Cardiac septum (tissue), 1 donor: Measurements from ENCODE around the gene TMEM123. TPM values are rescaled to one million over a fixed set of nuclear protein-coding genes. Genes with fewer than 3 reads are reported as not detected.

ENCODE experiments used
- DNase-seq: peaks from one replicate; pipeline ENCODE4 v3.0.0-alpha.2; 2020; ENCODE audit warnings: low spot score
- intact Hi-C: fragments of 100-400 bp; cut with DNase I; formaldehyde crosslinking; loops from one replicate; pipeline ENCODE4 v1.14.0; 2022
- long read RNA-seq: library from polyadenylated mRNA; unstranded; transcript quantifications from one replicate; pipeline ENCODE4 v2.0.0, GENCODE V29; 2021
- total RNA-seq: library from RNA; stranded (reverse); fragmentation: NEBNext Ultra II Directional; extraction: Animal tissue kit (Norgen Biotek cat#: 25700); gene quantifications from one replicate; pipeline ENCODE4 v1.2.1, GENCODE V29; 2021
- donor health status: DM: no; HTN: no; CAD: no.

The TMEM123 gene
- total RNA-seq = 50.6 TPM
- long read RNA-seq, transcript TMEM123-202 (5 exons, 3,579 nt) = major isoform, 64 of 74 reads
- long read RNA-seq, partial matches to known transcripts = 2 of 74 reads
- long read RNA-seq, other reads (novel, unspliced or antisense) = 8 of 74 reads

- intact Hi-C loops = loop anchor here (2.0 kb wide), 1 partner anchor 106 kb away; the partner anchor contains the start of gene BIRC2
- peak; percentile 92 for DNase-seq
Observed at GRCh38 chr11:102452461-102453301, at the start of gene TMEM123. TSS of gene TMEM123 (minus strand) at chr11:102452765. CDS start at chr11:102452623, 142 bp downstream.

DNA sequence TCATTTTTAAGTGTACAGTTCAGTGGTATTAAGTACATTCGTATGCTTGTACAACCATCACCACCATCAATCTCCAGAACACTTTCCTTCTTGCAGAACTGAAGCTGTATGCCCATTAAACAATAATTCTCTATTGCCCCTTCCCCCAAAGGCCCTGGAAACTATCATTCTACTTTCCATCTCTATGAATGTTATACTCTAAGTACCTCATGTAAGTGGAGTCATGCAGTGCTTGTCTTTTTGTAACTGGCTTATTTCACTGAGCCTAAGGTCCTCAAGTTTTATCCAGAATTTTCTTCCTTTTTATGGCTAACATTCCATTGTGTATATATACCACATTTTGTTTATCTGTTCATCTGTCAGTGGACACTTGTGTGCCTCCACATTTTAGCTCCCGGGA is 48.3 kb upstream of the TMEM123 start:
- no peak for DNase-seq
- intact Hi-C loops = no loop called here

- DNase-seq = no peak
Observed at GRCh38 chr11:102499931-102500330, 47.4 kb upstream of the TMEM123 start.

GRCh38 chr11:102499151-102499550 is 46.6 kb upstream of the TMEM123 start:
- intact Hi-C loops = loop anchor here (5.0 kb wide), 2 partner anchors 168 to 207 kb away; no protein-coding TSS in a partner anchor
- no peak for DNase-seq

More at GRCh38 chr11:102499931-102500330, 47.4 kb upstream of the TMEM123 start:
- intact Hi-C loops = loop anchor here (5.0 kb wide), 2 partner anchors 167 to 208 kb away; no protein-coding TSS in a partner anchor

GRCh38 chr11:102497061-102497460 is 44.5 kb upstream of the TMEM123 start:
- intact Hi-C loops = loop anchor here (5.0 kb wide), 2 partner anchors 170 to 205 kb away; no protein-coding TSS in a partner anchor
- DNase-seq = no peak

DNA sequence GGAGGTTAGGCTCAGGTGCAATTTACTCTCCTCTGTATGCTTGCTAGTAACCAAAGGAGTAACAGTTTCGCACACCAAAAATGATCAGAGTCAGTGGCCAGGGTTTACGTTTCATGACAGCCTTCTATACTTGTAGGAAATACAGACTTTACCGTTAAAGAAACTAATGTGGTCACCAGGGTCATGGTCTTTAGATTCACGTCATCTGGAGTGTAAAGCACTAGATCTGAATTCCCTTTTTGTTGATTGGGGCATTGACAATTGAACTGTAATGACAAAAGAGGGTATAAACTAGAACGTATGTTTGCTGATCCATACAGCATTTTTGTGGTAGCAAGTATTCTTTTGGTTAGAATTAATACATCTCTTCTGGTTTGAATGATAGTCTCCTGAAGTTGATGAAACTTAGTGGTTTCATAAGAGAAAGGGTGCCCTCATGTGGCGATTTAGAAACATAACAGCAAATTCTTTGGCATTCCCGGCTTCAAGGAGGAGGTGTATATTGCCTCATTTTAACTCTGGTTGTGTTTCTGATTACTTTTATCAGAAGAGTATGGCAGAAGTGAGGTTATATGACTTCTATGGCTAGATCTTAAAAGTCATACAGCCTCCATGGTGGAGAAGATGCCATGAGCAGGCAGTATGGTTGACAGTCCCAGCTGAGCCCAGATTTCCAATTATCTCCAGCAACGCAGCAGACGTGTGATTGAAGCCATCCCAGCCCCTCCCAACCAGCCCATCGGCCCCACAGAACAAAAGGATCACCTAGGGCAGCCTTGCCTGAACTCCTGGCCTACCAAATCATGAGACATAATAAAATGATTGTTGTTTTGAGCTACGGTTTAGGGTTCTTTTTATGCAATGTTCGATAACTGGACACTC is 42.8 kb upstream of the TMEM123 start:
- intact Hi-C loops = loop anchor here (2.0 to 5.0 kb wide), 4 partner anchors 105 to 203 kb away; no protein-coding TSS in a partner anchor
- no peak for DNase-seq

GRCh38 chr11:102494216-102494615 is 41.7 kb upstream of the TMEM123 start:
- DNase-seq = no peak
- intact Hi-C loops = loop anchor here (2.0 kb wide), 2 partner anchors 103 to 153 kb away; no protein-coding TSS in a partner anchor

- DNase-seq = no peak
- intact Hi-C loops = no loop called here
Observed at GRCh38 chr11:102493524-102493923, 41.0 kb upstream of the TMEM123 start.

- no peak for DNase-seq
- intact Hi-C loops = no loop called here
Observed at GRCh38 chr11:102491969-102492368, 39.4 kb upstream of the TMEM123 start.

- DNase-seq = no peak
- intact Hi-C loops = no loop called here
Observed at GRCh38 chr11:102489186-102490145, 36.9 kb upstream of the TMEM123 start.

GRCh38 chr11:102488208-102488607 is 35.6 kb upstream of the TMEM123 start:
- no peak for DNase-seq
- intact Hi-C loops = no loop called here

GRCh38 chr11:102487214-102487613 is 34.6 kb upstream of the TMEM123 start:
- DNase-seq = no peak
- intact Hi-C loops = no loop called here

GRCh38 chr11:102486584-102486983 is 34.0 kb upstream of the TMEM123 start:
- intact Hi-C loops = no loop called here
- DNase-seq = no peak

GRCh38 chr11:102485095-102485722 is 32.6 kb upstream of the TMEM123 start:
- no peak for DNase-seq
- intact Hi-C loops = no loop called here

GRCh38 chr11:102482433-102482832 is 29.9 kb upstream of the TMEM123 start:
- intact Hi-C loops = no loop called here

DNA sequence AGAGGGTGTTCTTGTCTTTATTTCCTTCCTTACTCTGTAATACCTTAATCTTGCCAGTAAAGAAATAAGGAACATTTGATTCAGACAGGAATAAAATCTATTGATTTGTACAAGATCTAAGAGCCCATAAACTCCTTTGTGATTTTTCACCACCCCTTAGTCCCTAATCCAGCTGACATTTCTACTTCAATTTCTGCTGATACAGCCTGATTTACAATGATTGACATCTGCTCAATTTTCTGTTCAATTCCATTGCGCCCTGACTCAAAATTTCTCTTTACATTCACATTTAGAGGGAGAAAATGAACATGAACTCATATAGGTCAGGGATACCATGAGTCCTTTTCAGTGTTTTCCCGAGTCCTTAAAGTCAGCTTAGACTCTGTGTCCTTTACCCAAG is 27.2 kb upstream of the TMEM123 start:
- no peak for DNase-seq
- intact Hi-C loops = no loop called here

More at GRCh38 chr11:102482433-102482832, 29.9 kb upstream of the TMEM123 start:
- DNase-seq = no peak

DNA sequence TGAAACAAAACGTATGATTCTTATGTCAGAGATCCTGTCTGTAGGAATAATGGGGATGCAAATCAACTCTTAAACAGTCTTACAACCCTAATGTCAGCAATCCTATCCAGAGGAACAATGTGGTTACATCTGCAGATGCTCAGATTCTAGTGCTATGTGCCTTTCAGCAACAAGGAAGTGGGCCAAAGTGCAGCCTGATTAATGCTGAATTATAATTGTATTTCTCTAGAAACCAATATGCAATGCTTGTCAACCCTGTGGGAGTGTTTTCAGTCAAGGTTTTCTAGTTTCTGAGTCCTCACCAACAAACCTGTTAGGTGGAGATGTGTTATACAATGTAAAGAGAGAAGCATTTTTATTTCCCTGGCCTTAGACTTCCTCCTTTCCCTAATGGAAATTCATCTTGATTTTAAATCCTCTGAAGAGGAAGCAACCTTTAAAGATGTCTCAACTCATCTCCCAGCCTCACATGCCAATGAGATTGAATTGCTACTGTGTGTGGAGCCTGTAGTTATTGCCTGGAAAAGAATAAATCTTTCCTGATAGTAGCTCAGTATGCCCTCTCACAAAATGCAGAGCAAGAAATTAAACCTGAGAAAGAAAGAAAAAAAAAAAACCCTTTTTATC is 26.2 kb upstream of the TMEM123 start:
- DNase-seq = no peak
- intact Hi-C loops = no loop called here

DNA sequence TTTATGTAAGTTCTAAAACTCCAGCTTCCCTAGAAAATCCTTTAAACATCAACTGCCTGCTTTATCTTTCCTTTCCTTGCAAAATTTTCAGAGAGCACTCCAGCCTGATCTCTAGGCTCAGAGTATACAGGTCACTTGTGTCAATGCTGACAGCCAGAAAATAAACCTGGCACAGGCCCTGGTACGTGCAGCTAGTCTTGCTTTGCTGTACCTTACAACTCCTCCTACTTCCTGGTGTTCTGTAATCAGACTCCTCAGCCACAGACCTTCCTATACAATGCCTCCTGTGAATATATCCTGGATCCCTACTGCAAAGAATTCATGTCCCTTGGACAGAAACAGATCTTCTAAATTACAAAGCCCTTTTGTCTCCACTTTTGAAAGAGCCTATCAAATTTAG is 24.2 kb upstream of the TMEM123 start:
- no peak for DNase-seq

More for the DNA sequence above, 24.2 kb upstream of the TMEM123 start:
- intact Hi-C loops = no loop called here
